Endothelial cell of umbilical vein (primary cell): ENCODE results near the gene NFATC2IP. TPM values are rescaled to one million over a fixed set of nuclear protein-coding genes. Genes with fewer than 3 reads are reported as not detected.

ENCODE experiments used
- BruUV-seq: library from RNA; stranded (reverse); fragments of 400-500 nt; replicated peaks from 2 replicates; lab custom pipeline; 2021; lab: Mats Ljungman, UMichigan
- CTCF ChIA-PET: fragments of 300-600, 350-600 bp; sonication (Branson Sonifier 250); formaldehyde crosslinking; loops from one replicate; lab custom pipeline; 2021; ENCODE audit warnings: antibody characterized with exemption, inconsistent platforms; lab: Charles Lee
- POLR2A ChIA-PET: fragments of 300-600, 350-600 bp; sonication (Branson Sonifier 250); formaldehyde crosslinking; loops from one replicate; lab custom pipeline; 2021; ENCODE audit warnings: antibody characterized with exemption, inconsistent platforms; lab: Charles Lee
- DNase-seq: peaks from one replicate; pipeline ENCODE4 v3.0.0-alpha.2; 2011; ENCODE audit warnings: low read depth, low spot score
- FAIRE-seq: peaks from 2 replicates; lab custom pipeline; 2011; peaks lifted over from hg19 to GRCh38; lab: Jason Lieb, UNC
- H2AFZ ChIP-seq: 2 replicates; pipeline ENCODE4 v1.6.0; 2012; ENCODE audit warnings: low read depth, low read length, control low read depth, inconsistent platforms
- H3K27ac ChIP-seq: 2 replicates; pipeline ENCODE4 v1.5.1; 2011; ENCODE audit warnings: low read depth, mild to moderate bottlenecking, control low read depth, low read length, moderate library complexity; ENCODE audit not compliant: insufficient read depth
- H3K27me3 ChIP-seq, 2 experiments: 2 replicates each; pipeline versions ENCODE4 v1.6.0 to v1.6.1; 2011; ENCODE audit warnings: low read length in 2 of 2, mixed read lengths in 1 of 2; ENCODE audit not compliant: control insufficient read depth in 2 of 2, insufficient read depth in 2 of 2
- H3K36me3 ChIP-seq, 2 experiments: 2 replicates in 1 of 2; 3 replicates in 1 of 2; pipeline ENCODE4 v1.5.1; 2011; ENCODE audit warnings: low read length in 2 of 2, mild to moderate bottlenecking in 1 of 2, moderate library complexity in 1 of 2; ENCODE audit not compliant: control insufficient read depth in 2 of 2, insufficient read depth in 2 of 2; ENCODE audit errors: extremely low read depth in 1 of 2
- H3K4me1 ChIP-seq: 3 replicates; pipeline ENCODE4 v1.5.1; 2011; ENCODE audit warnings: mild to moderate bottlenecking, low read length; ENCODE audit not compliant: control insufficient read depth, insufficient read depth; ENCODE audit errors: extremely low read depth
- H3K4me2 ChIP-seq: 2 replicates; pipeline ENCODE4 v1.6.1; 2011; ENCODE audit warnings: low read length, control low read depth, mixed read lengths; ENCODE audit not compliant: insufficient read depth
- H3K4me3 ChIP-seq, 3 experiments: fragments of 200-600 bp in 1 of 3; sonication (generic), shearing (Covaris generic) in 1 of 3; replicated peaks in 1 of 3; 2 replicates each; pipeline ENCODE4 v1.5.1; 2011 to 2016; ENCODE audit warnings: control low read depth in 3 of 3, low read length in 3 of 3, mild to moderate bottlenecking in 2 of 3, inconsistent platforms in 1 of 3, low read depth in 1 of 3, moderate library complexity in 1 of 3; ENCODE audit not compliant: insufficient read depth in 1 of 3
- H3K79me2 ChIP-seq: 2 replicates; pipeline ENCODE4 v1.6.0; 2012; ENCODE audit warnings: low read length, inconsistent platforms; ENCODE audit not compliant: control insufficient read depth, insufficient read depth
- H3K9ac ChIP-seq: replicated peaks from 2 replicates; pipeline ENCODE3; 2011; ENCODE audit warnings: low read length, control low read depth; ENCODE audit not compliant: insufficient read depth; ENCODE audit errors: extremely low read depth
- H3K9me1 ChIP-seq: replicated peaks from 3 replicates; pipeline ENCODE4 v1.6.0; 2011; ENCODE audit warnings: mild to moderate bottlenecking, low read length; ENCODE audit not compliant: control insufficient read depth, insufficient read depth; ENCODE audit errors: extremely low read depth
- H3K9me3 ChIP-seq: replicated peaks from 2 replicates; pipeline ENCODE4 v1.5.1; 2012; ENCODE audit warnings: low read length, inconsistent platforms; ENCODE audit not compliant: control insufficient read depth, insufficient read depth
- H4K20me1 ChIP-seq: replicated peaks from 2 replicates; pipeline ENCODE3; 2011; ENCODE audit warnings: mild to moderate bottlenecking, low read length; ENCODE audit not compliant: control insufficient read depth, insufficient read depth; ENCODE audit errors: extremely low read depth
- EZH2 ChIP-seq: IDR thresholded peaks from 2 replicates; pipeline ENCODE4 v1.6.1; 2012; ENCODE audit warnings: borderline replicate concordance, low read depth, mild to moderate bottlenecking, moderate library complexity, low read length, inconsistent platforms; ENCODE audit not compliant: severe bottlenecking
- GATA2 ChIP-seq: IDR thresholded peaks from 2 replicates; pipeline ENCODE4 v1.7.0; 2011; ENCODE audit warnings: low read depth, mild to moderate bottlenecking, moderate library complexity, mixed read lengths, low read length; ENCODE audit not compliant: insufficient read length, insufficient read depth
- MAX ChIP-seq: IDR thresholded peaks from 2 replicates; pipeline ENCODE4 v1.6.1; 2011; ENCODE audit not compliant: insufficient read depth, insufficient read length
- MYC ChIP-seq: IDR thresholded peaks from one replicate; pipeline ENCODE4 v1.6.1; 2011; ENCODE audit warnings: mild to moderate bottlenecking, low read depth, low read length
- POLR2A ChIP-seq: IDR thresholded peaks from 2 replicates; pipeline ENCODE4 v1.6.1; 2012; ENCODE audit warnings: low read depth, mild to moderate bottlenecking, control low read depth, low read length
- POLR2AphosphoS5 ChIP-seq: IDR thresholded peaks from 2 replicates; pipeline ENCODE4 v1.6.1; 2012; ENCODE audit warnings: low read depth, mild to moderate bottlenecking, control low read depth, low read length, moderate library complexity; ENCODE audit not compliant: insufficient read depth
- dilution Hi-C: fragments of 300-500 bp; cut with MboI; formaldehyde crosslinking; loops from one replicate; pipeline ENCODE4 v1.15.0; 2019; ENCODE audit warnings: low sequenced_read_pairs; ENCODE audit not compliant: extremely low pct_ligation_motif_present
- intact Hi-C: fragments of 100-400 bp; cut with micrococcal nuclease; formaldehyde crosslinking; loops from one replicate; pipeline ENCODE4 v1.10.0; 2022
- polyA plus RNA-seq, 4 experiments: library from polyadenylated mRNA; depleted of rRNA in 3 of 4; stranded (reverse) in 3 of 4; unstranded in 1 of 4; fragments of >200 nt; gene quantifications; 2 replicates each; pipeline versions ENCODE4 v1.2.1 to v1.2.3, GENCODE V29; 2011 to 2012; ENCODE audit warnings: missing spikeins in 1 of 4
- total RNA-seq: library from RNA; stranded (reverse); gene quantifications from 2 replicates; pipeline ENCODE4 v1.2.3, GENCODE V29; 2021
- TF ChIP-seq, protein P1 (sequence below), 2 donors: IDR thresholded peaks; 1 replicate in 1 of 2; 2 replicates in 1 of 2; pipeline ENCODE4 v1.5.1; 2011; ENCODE audit warnings: low read length in 2 of 2, mild to moderate bottlenecking in 2 of 2, moderate library complexity in 2 of 2, control low read depth in 1 of 2, inconsistent platforms in 1 of 2, low read depth in 1 of 2; ENCODE audit not compliant: insufficient read depth in 1 of 2; ENCODE audit errors: extremely low read depth in 1 of 2

The NFATC2IP gene
- total and polyA plus RNA-seq, 2 donors (not counting 3 experiments of a cell fraction or from before 2014, with no cell fraction given): 64.1 to 69.6 TPM

GRCh38 chr16:28983644-28984043 is 32.9 kb downstream of the NFATC2IP start:
- Histone ChIP-seq H3K36me3 (peaks cover 5 to 34% of the 10 kb centered on the region in 2 experiments), H3K4me3 (no peak overlapping the region), H3K27me3 (no peaks in the 10 kb centered on the region), H3K79me2 (no peaks in the 10 kb centered on the region), H3K9me1 (no peaks in the 10 kb centered on the region), H3K4me2 (no peak overlapping the region), H3K9ac (no peak overlapping the region), H4K20me1 (no peaks in the 10 kb centered on the region), H3K27ac (no peak overlapping the region), H3K9me3 (no peaks in the 10 kb centered on the region), H2AFZ (no peak overlapping the region), H3K4me1 (no peaks in the 10 kb centered on the region)
- BruUV-seq: no TSS peak
- dilution Hi-C loops: no loop called here
- CTCF ChIA-PET: interaction anchor here (1.4 kb wide), 1 partner anchor 10 kb away, joined by 8 read pairs; no protein-coding TSS in a partner anchor
- DNase-seq: no peak
- intact Hi-C loops: no loop called here
- no peak for FAIRE-seq
- POLR2A ChIA-PET: interaction anchor here (1.4 kb wide), 1 partner anchor 10 kb away, joined by 3 read pairs; no protein-coding TSS in a partner anchor
- no peak for TF ChIP-seq POLR2AphosphoS5
- TF ChIP-seq EZH2: no peak
- TF ChIP-seq POLR2A: no peak

- dilution Hi-C loops: no loop called here
- Histone ChIP-seq H3K79me2 (no peaks in the 10 kb centered on the region), H3K4me1 (no peaks in the 10 kb centered on the region), H3K4me2 (no peak overlapping the region), H4K20me1 (no peaks in the 10 kb centered on the region), H3K36me3 (peaks cover 5 to 31% of the 10 kb centered on the region in 2 experiments), H3K4me3 (no peak overlapping the region), H3K9me3 (no peaks in the 10 kb centered on the region), H3K27me3 (no peaks in the 10 kb centered on the region), H3K27ac (no peak overlapping the region), H3K9ac (no peak overlapping the region), H3K9me1 (no peaks in the 10 kb centered on the region), H2AFZ (no peak overlapping the region)
- ChIA-PET POLR2A (interaction anchor here (1.4 kb wide), 1 partner anchor 10 kb away, joined by 3 read pairs; no protein-coding TSS in a partner anchor), CTCF (interaction anchor here (1.0 to 1.4 kb wide), 2 partner anchors 10 to 34 kb away, joined by 4 to 8 read pairs; no protein-coding TSS in a partner anchor)
- BruUV-seq: TSS peak; percentile 44
- TF ChIP-seq MYC: no peak
- TF ChIP-seq, protein P1, sequence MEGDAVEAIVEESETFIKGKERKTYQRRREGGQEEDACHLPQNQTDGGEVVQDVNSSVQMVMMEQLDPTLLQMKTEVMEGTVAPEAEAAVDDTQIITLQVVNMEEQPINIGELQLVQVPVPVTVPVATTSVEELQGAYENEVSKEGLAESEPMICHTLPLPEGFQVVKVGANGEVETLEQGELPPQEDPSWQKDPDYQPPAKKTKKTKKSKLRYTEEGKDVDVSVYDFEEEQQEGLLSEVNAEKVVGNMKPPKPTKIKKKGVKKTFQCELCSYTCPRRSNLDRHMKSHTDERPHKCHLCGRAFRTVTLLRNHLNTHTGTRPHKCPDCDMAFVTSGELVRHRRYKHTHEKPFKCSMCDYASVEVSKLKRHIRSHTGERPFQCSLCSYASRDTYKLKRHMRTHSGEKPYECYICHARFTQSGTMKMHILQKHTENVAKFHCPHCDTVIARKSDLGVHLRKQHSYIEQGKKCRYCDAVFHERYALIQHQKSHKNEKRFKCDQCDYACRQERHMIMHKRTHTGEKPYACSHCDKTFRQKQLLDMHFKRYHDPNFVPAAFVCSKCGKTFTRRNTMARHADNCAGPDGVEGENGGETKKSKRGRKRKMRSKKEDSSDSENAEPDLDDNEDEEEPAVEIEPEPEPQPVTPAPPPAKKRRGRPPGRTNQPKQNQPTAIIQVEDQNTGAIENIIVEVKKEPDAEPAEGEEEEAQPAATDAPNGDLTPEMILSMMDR (IDR thresholded peaks at IDR 0.05; ENCODE audit: extremely low read depth in 1 of 2, insufficient read depth in 1 of 2, low read depth in 1 of 2, low read length in 2 of 2): no peak
- no peak for TF ChIP-seq GATA2
- no peak for TF ChIP-seq MAX
- FAIRE-seq (no peak), DNase-seq (no peak)
- intact Hi-C loops: no loop called here
Observed at GRCh38 chr16:28984091-28984490, 33.4 kb downstream of the NFATC2IP start.
